AG04450 (cell line): ENCODE data around the gene TNKS1BP1. TPM values are rescaled to one million over a fixed set of nuclear protein-coding genes. Genes with fewer than 3 reads are reported as not detected.

Source experiments
- CTCF ChIA-PET: fragments of 300-600, 350-600 bp; formaldehyde crosslinking; extraction: SDS; loops from one replicate; lab custom pipeline; 2022; ENCODE audit warnings: antibody characterized with exemption, inconsistent platforms; lab: Charles Lee
- POLR2A ChIA-PET: fragments of 350-600 bp; formaldehyde crosslinking; extraction: SDS; loops from one replicate; lab custom pipeline; 2021; ENCODE audit warnings: antibody characterized with exemption, inconsistent platforms; lab: Yijun Ruan, JAX
- DNase-seq: peaks from one replicate; pipeline ENCODE4 v3.0.0-alpha.2; 2011; ENCODE audit warnings: low read depth, low spot score
- H3K27ac ChIP-seq: one replicate; pipeline ENCODE4 v1.5.1; 2012; ENCODE audit warnings: low read depth, low read length, control low read depth
- H3K27me3 ChIP-seq: one replicate; pipeline ENCODE4 v1.6.0; 2012; ENCODE audit warnings: low read length; ENCODE audit not compliant: control insufficient read depth, insufficient read depth
- H3K4me3 ChIP-seq: 2 replicates; pipeline ENCODE4 v1.5.1; 2011; ENCODE audit warnings: mild to moderate bottlenecking, low read depth, low read length, control low read depth
- H3K9me3 ChIP-seq: 2 replicates; pipeline ENCODE4 v1.5.1; 2012; ENCODE audit warnings: low read length; ENCODE audit not compliant: control insufficient read depth, insufficient read depth
- polyA plus RNA-seq: library from polyadenylated mRNA; depleted of rRNA; stranded (reverse); fragments of >200 nt; gene quantifications from 2 replicates; pipeline ENCODE4 v1.2.3, GENCODE V29; 2011
- TF ChIP-seq, protein P1 (sequence below): IDR thresholded peaks from 2 replicates; pipeline ENCODE4 v1.5.1; 2011; ENCODE audit warnings: low read depth, low read length, control low read depth, inconsistent platforms

TNKS1BP1 gene
- polyA plus RNA-seq, 1 experiment: 59.4 TPM

DNA sequence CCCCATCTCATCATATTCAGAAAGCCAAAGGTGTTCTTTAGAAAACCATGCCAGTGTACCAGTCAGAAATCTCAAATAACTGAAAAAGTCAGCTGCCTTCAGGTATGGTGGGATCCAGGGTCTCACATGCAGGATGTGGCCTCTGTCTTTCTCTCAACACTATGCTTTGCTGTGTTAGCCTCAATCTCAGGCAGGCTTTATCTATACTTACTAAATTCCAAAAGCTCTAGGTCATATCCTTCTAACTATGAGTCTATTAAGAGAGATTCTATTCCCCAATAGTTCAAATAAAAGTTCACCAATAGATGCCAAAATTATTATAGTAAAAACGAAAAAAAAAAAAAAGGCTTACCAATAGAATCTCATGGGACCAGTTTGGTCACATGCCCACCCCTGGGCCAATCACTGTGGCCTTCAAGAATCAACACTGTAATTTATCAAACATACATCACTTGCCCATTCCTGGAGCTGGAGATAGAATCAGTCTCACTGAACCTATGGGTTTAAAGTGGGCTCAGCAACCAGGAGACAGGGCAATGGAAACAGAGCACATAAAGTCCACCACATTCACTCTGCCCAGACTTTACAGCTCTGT lies 49.8 kb downstream of the TNKS1BP1 start:
- Histone ChIP-seq H3K27me3 (peaks cover 4% of the 10 kb centered on the region), H3K27ac (no peak overlapping the region), H3K4me3 (no peak overlapping the region), H3K9me3 (peaks cover 3% of the 10 kb centered on the region; the same call in 1 of the 2 replicates)
- CTCF ChIA-PET: interaction anchor here (1.4 to 10.0 kb wide), 3 partner anchors 15 to 434 kb away, joined by 3 to 117 read pairs (median 4); no protein-coding TSS in a partner anchor
- TF ChIP-seq, protein P1, sequence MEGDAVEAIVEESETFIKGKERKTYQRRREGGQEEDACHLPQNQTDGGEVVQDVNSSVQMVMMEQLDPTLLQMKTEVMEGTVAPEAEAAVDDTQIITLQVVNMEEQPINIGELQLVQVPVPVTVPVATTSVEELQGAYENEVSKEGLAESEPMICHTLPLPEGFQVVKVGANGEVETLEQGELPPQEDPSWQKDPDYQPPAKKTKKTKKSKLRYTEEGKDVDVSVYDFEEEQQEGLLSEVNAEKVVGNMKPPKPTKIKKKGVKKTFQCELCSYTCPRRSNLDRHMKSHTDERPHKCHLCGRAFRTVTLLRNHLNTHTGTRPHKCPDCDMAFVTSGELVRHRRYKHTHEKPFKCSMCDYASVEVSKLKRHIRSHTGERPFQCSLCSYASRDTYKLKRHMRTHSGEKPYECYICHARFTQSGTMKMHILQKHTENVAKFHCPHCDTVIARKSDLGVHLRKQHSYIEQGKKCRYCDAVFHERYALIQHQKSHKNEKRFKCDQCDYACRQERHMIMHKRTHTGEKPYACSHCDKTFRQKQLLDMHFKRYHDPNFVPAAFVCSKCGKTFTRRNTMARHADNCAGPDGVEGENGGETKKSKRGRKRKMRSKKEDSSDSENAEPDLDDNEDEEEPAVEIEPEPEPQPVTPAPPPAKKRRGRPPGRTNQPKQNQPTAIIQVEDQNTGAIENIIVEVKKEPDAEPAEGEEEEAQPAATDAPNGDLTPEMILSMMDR: no peak
- DNase-seq: no peak
- POLR2A ChIA-PET: interaction anchor here (0.7 kb wide), 1 partner anchor 20 kb away, joined by 3 read pairs; no protein-coding TSS in a partner anchor

- Histone ChIP-seq H3K9me3 (peaks cover 3% of the 10 kb centered on the region; the same call in 1 of the 2 replicates), H3K4me3 (no peak overlapping the region), H3K27me3 (peaks cover 9% of the 10 kb centered on the region), H3K27ac (no peak overlapping the region)
- ChIA-PET CTCF (interaction anchor here (0.9 to 10.0 kb wide), 3 partner anchors 14 to 69 kb away, joined by 3 to 117 read pairs (median 3); no protein-coding TSS in a partner anchor), POLR2A (no interaction called here)
- TF ChIP-seq, protein P1: no peak
- no peak for DNase-seq
These were observed 51.2 kb downstream of the TNKS1BP1 start for GRCh38 chr11:57273448-57274058.

GRCh38 chr11:57269571-57270021 lies 55.2 kb downstream of the TNKS1BP1 start:
- TF ChIP-seq, protein P1: no peak
- Histone ChIP-seq H3K27me3 (peaks cover 9% of the 10 kb centered on the region), H3K27ac (no peak overlapping the region), H3K4me3 (no peak overlapping the region), H3K9me3 (peaks cover 3% of the 10 kb centered on the region; the same call in 1 of the 2 replicates)
- CTCF ChIA-PET: interaction anchor here (2.7 kb wide), 1 partner anchor 20 kb away, joined by 17 read pairs; no protein-coding TSS in a partner anchor
- DNase-seq: no peak
- POLR2A ChIA-PET: no interaction called here

- H3K9me3 ChIP-seq: no peaks in the 10 kb centered on the region
- H3K4me3 ChIP-seq: no peak overlapping the region
- no peak overlapping the region for H3K27ac ChIP-seq
- ChIA-PET CTCF (interaction anchor here (0.7 to 4.9 kb wide), 4 partner anchors 10 to 38 kb away, joined by 3 to 36 read pairs (median 3); no protein-coding TSS in a partner anchor), POLR2A (no interaction called here)
- no peak for DNase-seq
- TF ChIP-seq, protein P1: no peak
- peaks cover 6% of the 10 kb centered on the region for H3K27me3 ChIP-seq
These were observed 58.6 kb downstream of the TNKS1BP1 start for GRCh38 chr11:57266157-57266556.
